ENCODE data around the gene TROAP. TPM values are rescaled to one million over a fixed set of nuclear protein-coding genes. Genes with fewer than 3 reads are reported as not detected.

Gene TROAP, protein sequence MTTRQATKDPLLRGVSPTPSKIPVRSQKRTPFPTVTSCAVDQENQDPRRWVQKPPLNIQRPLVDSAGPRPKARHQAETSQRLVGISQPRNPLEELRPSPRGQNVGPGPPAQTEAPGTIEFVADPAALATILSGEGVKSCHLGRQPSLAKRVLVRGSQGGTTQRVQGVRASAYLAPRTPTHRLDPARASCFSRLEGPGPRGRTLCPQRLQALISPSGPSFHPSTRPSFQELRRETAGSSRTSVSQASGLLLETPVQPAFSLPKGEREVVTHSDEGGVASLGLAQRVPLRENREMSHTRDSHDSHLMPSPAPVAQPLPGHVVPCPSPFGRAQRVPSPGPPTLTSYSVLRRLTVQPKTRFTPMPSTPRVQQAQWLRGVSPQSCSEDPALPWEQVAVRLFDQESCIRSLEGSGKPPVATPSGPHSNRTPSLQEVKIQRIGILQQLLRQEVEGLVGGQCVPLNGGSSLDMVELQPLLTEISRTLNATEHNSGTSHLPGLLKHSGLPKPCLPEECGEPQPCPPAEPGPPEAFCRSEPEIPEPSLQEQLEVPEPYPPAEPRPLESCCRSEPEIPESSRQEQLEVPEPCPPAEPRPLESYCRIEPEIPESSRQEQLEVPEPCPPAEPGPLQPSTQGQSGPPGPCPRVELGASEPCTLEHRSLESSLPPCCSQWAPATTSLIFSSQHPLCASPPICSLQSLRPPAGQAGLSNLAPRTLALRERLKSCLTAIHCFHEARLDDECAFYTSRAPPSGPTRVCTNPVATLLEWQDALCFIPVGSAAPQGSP
- total RNA-seq, result 4.0 to 6.5 TPM (median 6.2 TPM) in 3 replicates
- long read RNA-seq, partial matches to known transcripts, result 1 of 7 reads
- long read RNA-seq, other reads (novel, unspliced or antisense), result 3 of 7 reads

GRCh38 chr12:49322708-49323523 lies at the start of gene TROAP:
TSS of gene TROAP (plus strand) at chr12:49323255. CDS start at chr12:49323609, 354 bp downstream.
- H3K27ac Mint-ChIP-seq (ENCODE audit: unreplicated experiment), result peak within 1 kb of the TSS; percentile 95
- DNase-seq (ENCODE audit: low spot score), result peak; percentile 99
- H3K27me3 Mint-ChIP-seq (ENCODE audit: low read depth), result peaks cover 1% of the 10 kb centered on the region
- no peaks in the 10 kb centered on the region for H3K9me3 Mint-ChIP-seq (ENCODE audit: low read depth)
- peaks cover 22% of the 10 kb centered on the region for H3K4me1 Mint-ChIP-seq (ENCODE audit: low read depth)
- H3K36me3 Mint-ChIP-seq (ENCODE audit: low read depth), result peaks cover 2% of the 10 kb centered on the region
- TF ChIP-seq, protein P1, sequence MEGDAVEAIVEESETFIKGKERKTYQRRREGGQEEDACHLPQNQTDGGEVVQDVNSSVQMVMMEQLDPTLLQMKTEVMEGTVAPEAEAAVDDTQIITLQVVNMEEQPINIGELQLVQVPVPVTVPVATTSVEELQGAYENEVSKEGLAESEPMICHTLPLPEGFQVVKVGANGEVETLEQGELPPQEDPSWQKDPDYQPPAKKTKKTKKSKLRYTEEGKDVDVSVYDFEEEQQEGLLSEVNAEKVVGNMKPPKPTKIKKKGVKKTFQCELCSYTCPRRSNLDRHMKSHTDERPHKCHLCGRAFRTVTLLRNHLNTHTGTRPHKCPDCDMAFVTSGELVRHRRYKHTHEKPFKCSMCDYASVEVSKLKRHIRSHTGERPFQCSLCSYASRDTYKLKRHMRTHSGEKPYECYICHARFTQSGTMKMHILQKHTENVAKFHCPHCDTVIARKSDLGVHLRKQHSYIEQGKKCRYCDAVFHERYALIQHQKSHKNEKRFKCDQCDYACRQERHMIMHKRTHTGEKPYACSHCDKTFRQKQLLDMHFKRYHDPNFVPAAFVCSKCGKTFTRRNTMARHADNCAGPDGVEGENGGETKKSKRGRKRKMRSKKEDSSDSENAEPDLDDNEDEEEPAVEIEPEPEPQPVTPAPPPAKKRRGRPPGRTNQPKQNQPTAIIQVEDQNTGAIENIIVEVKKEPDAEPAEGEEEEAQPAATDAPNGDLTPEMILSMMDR (IDR thresholded peaks at IDR 0.05), result no peak
- peak within 1 kb of the TSS; percentile 95 for H3K4me3 Mint-ChIP-seq (ENCODE audit: unreplicated experiment)

GRCh38 chr12:49273726-49274395 lies 49.2 kb upstream of the TROAP start:
- Mint-ChIP-seq H3K4me3 (ENCODE audit: unreplicated experiment) (no peak overlapping the region), H3K36me3 (ENCODE audit: low read depth) (peaks cover 21% of the 10 kb centered on the region), H3K4me1 (ENCODE audit: low read depth) (peaks cover 23% of the 10 kb centered on the region), H3K9me3 (ENCODE audit: low read depth) (no peaks in the 10 kb centered on the region), H3K27ac (ENCODE audit: unreplicated experiment) (no peak overlapping the region), H3K27me3 (ENCODE audit: low read depth) (no peaks in the 10 kb centered on the region)
- no peak for DNase-seq (ENCODE audit: low spot score)
- TF ChIP-seq, protein P1 (IDR thresholded peaks at IDR 0.05), result no peak

- DNase-seq (ENCODE audit: low spot score), result no peak
- Mint-ChIP-seq H3K27ac (ENCODE audit: unreplicated experiment) (no peak overlapping the region), H3K9me3 (ENCODE audit: low read depth) (no peaks in the 10 kb centered on the region), H3K4me3 (ENCODE audit: unreplicated experiment) (no peak overlapping the region), H3K27me3 (ENCODE audit: low read depth) (no peaks in the 10 kb centered on the region), H3K4me1 (ENCODE audit: low read depth) (peaks cover 20% of the 10 kb centered on the region), H3K36me3 (ENCODE audit: low read depth) (peaks cover 17% of the 10 kb centered on the region)
- TF ChIP-seq, protein P1 (IDR thresholded peaks at IDR 0.05), result no peak
Observed at GRCh38 chr12:49274396-49275069, 48.5 kb upstream of the TROAP start.

GRCh38 chr12:49276304-49277290 lies 46.5 kb upstream of the TROAP start:
- H3K27ac Mint-ChIP-seq (ENCODE audit: unreplicated experiment), result peak overlapping the region; percentile 49
- no peak overlapping the region for H3K4me3 Mint-ChIP-seq (ENCODE audit: unreplicated experiment)
- H3K27me3 Mint-ChIP-seq (ENCODE audit: low read depth), result no peaks in the 10 kb centered on the region
- DNase-seq (ENCODE audit: low spot score), result no peak
- H3K9me3 Mint-ChIP-seq (ENCODE audit: low read depth), result no peaks in the 10 kb centered on the region
- peaks cover 7% of the 10 kb centered on the region for H3K36me3 Mint-ChIP-seq (ENCODE audit: low read depth)
- H3K4me1 Mint-ChIP-seq (ENCODE audit: low read depth), result peaks cover 20% of the 10 kb centered on the region
- TF ChIP-seq, protein P1 (IDR thresholded peaks at IDR 0.05), result no peak

Data from chondrocyte (in vitro differentiated cells).